Glutamatergic neuron (in vitro differentiated cells): ENCODE data around the gene JAK1. TPM values are rescaled to one million over a fixed set of nuclear protein-coding genes. Genes with fewer than 3 reads are reported as not detected.
"Not testable (repeated sequence)": the region's sequence is repeated elsewhere in the genome, so short reads cannot be mapped to it uniquely, and the experiment has no call there.

Source experiments
- DNase-seq: peaks from one replicate; pipeline ENCODE4 v3.0.0; 2022
- H3K27ac Mint-ChIP-seq: one replicate; pipeline ENCODE4 v1.8.0; 2020; ENCODE audit warnings: mild to moderate bottlenecking, mixed read lengths, inconsistent platforms; ENCODE audit not compliant: unreplicated experiment
- H3K27me3 Mint-ChIP-seq: one replicate; pipeline ENCODE4 v1.8.0; 2020; ENCODE audit warnings: mild to moderate bottlenecking, moderate library complexity, mixed read lengths, inconsistent platforms; ENCODE audit not compliant: unreplicated experiment
- H3K36me3 Mint-ChIP-seq: one replicate; pipeline ENCODE4 v1.8.0; 2020; ENCODE audit warnings: mild to moderate bottlenecking, mixed read lengths, inconsistent platforms; ENCODE audit not compliant: unreplicated experiment
- H3K4me1 Mint-ChIP-seq: one replicate; pipeline ENCODE4 v1.8.0; 2020; ENCODE audit warnings: mild to moderate bottlenecking, low read depth, mixed read lengths, inconsistent platforms; ENCODE audit not compliant: unreplicated experiment
- H3K4me3 Mint-ChIP-seq: one replicate; pipeline ENCODE4 v1.8.0; 2020; ENCODE audit warnings: mild to moderate bottlenecking, mixed read lengths, inconsistent platforms; ENCODE audit not compliant: unreplicated experiment
- H3K9me3 Mint-ChIP-seq: one replicate; pipeline ENCODE4 v1.8.0; 2020; ENCODE audit warnings: mild to moderate bottlenecking, moderate library complexity, mixed read lengths, inconsistent platforms; ENCODE audit not compliant: unreplicated experiment
- total RNA-seq: library from RNA; stranded (reverse); fragmentation: NEBNext Ultra II Directional; extraction: Animal tissue kit (Norgen Biotek cat#: 25700); gene quantifications from one replicate; pipeline ENCODE4 v1.2.1, GENCODE V29; 2021; ENCODE audit not compliant: unreplicated experiment
- TF ChIP-seq, protein P1 (sequence below): fragments of 200-600 bp; sonication (generic); IDR thresholded peaks from one replicate; pipeline ENCODE4 v1.5.0; 2021; ENCODE audit not compliant: partially characterized antibody, unreplicated experiment

The JAK1 gene
- total RNA-seq, 1 donor from 2014 or later, result 16.9 TPM

DNA sequence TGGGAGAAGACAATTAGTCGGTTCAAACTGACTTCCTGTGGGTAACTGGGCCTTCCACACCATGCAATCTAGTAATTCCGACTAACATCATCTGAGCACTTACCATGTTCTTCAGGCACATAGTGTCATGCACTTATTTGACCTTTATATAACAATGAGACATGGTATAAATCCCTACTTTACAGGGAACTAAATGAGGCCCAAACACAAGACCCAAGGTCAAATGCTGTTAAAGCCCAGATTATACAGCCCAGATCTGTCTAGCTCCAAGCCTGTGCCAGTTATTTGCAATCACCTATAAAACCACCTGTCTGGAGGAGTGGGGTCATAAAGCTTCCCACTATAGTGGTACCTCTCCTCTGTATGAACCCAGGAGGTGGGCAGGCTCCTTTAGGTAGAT, 40.8 kb downstream of the JAK1 start:
- no peak overlapping the region for H3K27ac Mint-ChIP-seq
- no peaks in the 10 kb centered on the region for H3K27me3 Mint-ChIP-seq
- H3K36me3 Mint-ChIP-seq, result no peaks in the 10 kb centered on the region
- H3K4me3 Mint-ChIP-seq, result no peak overlapping the region
- H3K4me1 Mint-ChIP-seq, result no peaks in the 10 kb centered on the region
- TF ChIP-seq, protein P1, sequence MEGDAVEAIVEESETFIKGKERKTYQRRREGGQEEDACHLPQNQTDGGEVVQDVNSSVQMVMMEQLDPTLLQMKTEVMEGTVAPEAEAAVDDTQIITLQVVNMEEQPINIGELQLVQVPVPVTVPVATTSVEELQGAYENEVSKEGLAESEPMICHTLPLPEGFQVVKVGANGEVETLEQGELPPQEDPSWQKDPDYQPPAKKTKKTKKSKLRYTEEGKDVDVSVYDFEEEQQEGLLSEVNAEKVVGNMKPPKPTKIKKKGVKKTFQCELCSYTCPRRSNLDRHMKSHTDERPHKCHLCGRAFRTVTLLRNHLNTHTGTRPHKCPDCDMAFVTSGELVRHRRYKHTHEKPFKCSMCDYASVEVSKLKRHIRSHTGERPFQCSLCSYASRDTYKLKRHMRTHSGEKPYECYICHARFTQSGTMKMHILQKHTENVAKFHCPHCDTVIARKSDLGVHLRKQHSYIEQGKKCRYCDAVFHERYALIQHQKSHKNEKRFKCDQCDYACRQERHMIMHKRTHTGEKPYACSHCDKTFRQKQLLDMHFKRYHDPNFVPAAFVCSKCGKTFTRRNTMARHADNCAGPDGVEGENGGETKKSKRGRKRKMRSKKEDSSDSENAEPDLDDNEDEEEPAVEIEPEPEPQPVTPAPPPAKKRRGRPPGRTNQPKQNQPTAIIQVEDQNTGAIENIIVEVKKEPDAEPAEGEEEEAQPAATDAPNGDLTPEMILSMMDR, result no peak
- no peak for DNase-seq
- H3K9me3 Mint-ChIP-seq, result peaks cover 3% of the 10 kb centered on the region

DNA sequence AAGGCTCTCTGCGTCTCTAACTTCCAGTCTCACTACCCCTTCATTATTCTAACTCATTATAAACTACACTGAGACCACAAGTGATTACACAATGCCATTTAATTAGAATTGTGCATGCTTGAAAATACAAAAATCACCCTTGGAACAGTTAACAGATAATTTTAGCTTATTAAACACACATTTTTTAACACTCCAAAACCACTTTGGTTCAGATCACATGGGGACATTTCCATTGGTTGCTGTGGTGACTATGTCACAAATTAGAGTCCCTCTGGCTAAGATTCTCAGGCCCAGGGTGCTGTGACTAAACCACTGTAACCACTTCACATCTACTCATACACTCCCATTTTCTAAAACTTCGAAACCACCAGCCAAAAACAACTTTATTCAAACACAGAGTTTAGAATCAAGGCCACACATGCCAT, 43.0 kb downstream of the JAK1 start:
- no peaks in the 10 kb centered on the region for H3K9me3 Mint-ChIP-seq
- H3K27ac Mint-ChIP-seq, result no peak overlapping the region
- DNase-seq, result no peak
- H3K4me1 Mint-ChIP-seq, result no peaks in the 10 kb centered on the region
- H3K27me3 Mint-ChIP-seq, result no peaks in the 10 kb centered on the region
- TF ChIP-seq, protein P1, result no peak
- no peak overlapping the region for H3K4me3 Mint-ChIP-seq
- no peaks in the 10 kb centered on the region for H3K36me3 Mint-ChIP-seq

DNA sequence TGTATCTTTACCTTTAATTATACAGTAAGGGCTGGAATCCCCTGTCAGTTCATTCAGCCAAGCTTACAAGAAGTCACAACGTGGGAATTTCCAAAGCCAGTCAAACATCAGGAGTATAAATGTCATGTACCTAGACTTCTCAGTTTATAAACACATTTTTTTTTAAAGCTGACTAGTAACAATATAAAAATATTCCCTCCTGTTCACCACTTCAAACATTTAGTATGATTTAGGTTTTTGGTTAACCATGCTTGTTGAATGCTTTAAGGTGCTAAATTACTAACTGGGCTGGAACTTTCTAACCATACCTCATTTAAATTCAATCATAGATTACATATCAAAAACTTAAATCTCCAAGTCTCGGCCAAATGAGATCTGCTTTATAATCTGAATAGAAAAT, 44.0 kb downstream of the JAK1 start:
- Mint-ChIP-seq H3K36me3 (no peaks in the 10 kb centered on the region), H3K4me1 (no peaks in the 10 kb centered on the region), H3K4me3 (no peak overlapping the region), H3K27me3 (no peaks in the 10 kb centered on the region), H3K9me3 (no peaks in the 10 kb centered on the region), H3K27ac (no peak overlapping the region)
- TF ChIP-seq, protein P1, result no peak
- DNase-seq, result no peak

DNA sequence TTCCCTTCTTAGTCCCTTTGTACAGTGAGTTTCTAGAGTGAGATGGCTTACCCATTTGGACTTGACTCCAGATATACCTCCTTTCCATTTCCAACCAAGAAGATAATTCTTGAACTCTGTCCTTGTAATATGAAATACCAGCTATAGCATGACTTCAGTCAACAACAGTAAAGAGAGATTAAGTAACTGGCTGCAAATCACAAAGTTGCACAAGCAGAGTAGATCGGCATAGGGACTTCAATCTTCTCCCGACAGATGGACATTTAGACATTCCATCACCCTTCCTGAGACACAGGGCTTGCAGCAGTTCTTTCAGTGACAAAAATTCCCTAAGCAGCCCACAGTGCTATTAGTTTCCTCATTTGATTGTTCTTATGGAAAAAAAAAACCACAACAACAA, 44.6 kb downstream of the JAK1 start:
- Mint-ChIP-seq H3K36me3 (no peaks in the 10 kb centered on the region), H3K9me3 (no peaks in the 10 kb centered on the region), H3K27me3 (no peaks in the 10 kb centered on the region), H3K27ac (no peak overlapping the region), H3K4me1 (no peaks in the 10 kb centered on the region), H3K4me3 (no peak overlapping the region)
- TF ChIP-seq, protein P1, result no peak
- no peak for DNase-seq

DNA sequence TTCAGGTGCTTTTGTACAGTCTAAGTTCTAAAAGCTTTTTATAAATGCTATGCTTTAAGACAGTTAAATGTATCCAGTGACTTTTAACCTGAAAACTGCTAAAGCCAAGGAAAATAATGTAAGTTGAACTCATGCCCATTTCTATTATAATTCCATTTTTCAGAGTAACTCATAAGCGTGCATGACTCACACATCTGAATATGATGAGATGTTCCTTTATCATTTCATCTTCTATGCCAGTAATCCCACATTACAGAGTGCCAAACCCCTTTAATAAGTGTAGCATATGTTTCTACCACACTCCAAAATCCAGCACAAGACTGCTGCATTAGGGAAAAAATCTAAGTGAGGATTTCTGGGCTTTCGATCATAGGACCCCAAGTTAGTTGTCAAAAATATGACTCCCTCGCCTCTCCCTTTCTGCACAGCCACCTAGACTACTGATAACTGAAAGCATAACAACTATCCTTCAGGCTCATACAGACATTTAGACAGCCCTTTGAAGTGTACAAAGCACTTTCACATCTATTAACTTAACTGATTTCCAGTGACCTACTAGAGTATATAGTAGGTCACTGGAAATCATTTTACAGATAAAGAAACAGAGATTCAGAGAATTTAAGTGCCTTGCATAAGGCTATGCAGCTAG, 45.3 kb downstream of the JAK1 start:
- no peaks in the 10 kb centered on the region for H3K9me3 Mint-ChIP-seq
- DNase-seq, result no peak

DNA sequence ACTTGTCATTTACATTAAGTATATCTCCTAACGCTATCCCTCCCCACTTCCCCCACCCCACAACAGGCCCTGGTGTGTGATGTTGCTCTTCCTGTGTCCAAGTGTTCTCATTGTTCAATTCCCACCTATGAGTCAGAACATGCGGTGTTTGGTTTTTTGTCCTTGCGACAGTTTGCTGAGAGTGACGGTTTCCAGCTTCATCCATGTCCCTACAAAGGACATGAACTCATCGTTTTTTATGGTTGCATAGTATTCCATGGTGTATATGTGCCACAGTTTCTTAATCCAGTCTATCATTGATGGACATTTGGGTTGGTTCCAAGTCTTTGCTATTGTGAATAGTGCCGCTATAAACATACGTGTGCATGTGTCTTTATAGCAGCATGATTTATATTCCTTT, 47.2 kb downstream of the JAK1 start:
- H3K4me3 Mint-ChIP-seq, H3K27me3 Mint-ChIP-seq, H3K36me3 Mint-ChIP-seq, DNase-seq, H3K4me1 Mint-ChIP-seq, H3K9me3 Mint-ChIP-seq, H3K27ac Mint-ChIP-seq: not testable (repeated sequence)

More for the DNA sequence above, 45.3 kb downstream of the JAK1 start:
- TF ChIP-seq, protein P1, result no peak
- no peaks in the 10 kb centered on the region for H3K27me3 Mint-ChIP-seq
- H3K27ac Mint-ChIP-seq, result no peak overlapping the region
- H3K4me3 Mint-ChIP-seq, result no peak overlapping the region
- no peaks in the 10 kb centered on the region for H3K36me3 Mint-ChIP-seq
- no peaks in the 10 kb centered on the region for H3K4me1 Mint-ChIP-seq
